CD4-positive, alpha-beta T cell treated with Interleukin-17A for 1 hour (primary cell): ENCODE data around the gene WDR76.

Experiments
- DNase-seq: peaks from one replicate; pipeline ENCODE4 v3.0.0-alpha.2; 2020

Gene WDR76

GRCh38 chr15:43915631-43916325, 89.0 kb downstream of the WDR76 start:
- DNase-seq: no peak

DNA sequence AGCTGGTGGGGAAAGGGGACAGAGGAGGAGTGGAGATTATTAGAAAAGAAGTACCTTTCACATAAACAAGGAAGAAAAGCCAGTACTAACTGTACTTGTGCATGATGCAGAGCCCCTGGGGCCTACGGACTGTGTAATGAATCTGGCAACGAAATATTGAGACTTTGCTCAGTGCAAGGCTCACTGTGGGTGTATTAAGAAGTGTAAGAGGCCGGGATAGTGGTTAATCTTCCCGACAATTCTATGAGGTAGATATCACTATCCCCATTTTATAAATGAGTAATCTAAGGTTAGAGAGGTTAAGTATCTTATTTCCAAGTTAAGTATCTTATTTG, 89.5 kb downstream of the WDR76 start:
- DNase-seq: no peak
